Measurements from ENCODE around the gene TMEM191C.
"Not testable (repeated sequence)": the region's sequence is repeated elsewhere in the genome, so short reads cannot be mapped to it uniquely, and the experiment has no call there.

- TF ChIP-seq CTCF (IDR thresholded peaks at IDR 0.05); EZH2 (IDR thresholded peaks at IDR 0.05; ENCODE audit: borderline replicate concordance, insufficient read depth, low read depth, low read length, poor library complexity, severe bottlenecking): not testable (repeated sequence)
These were observed 25.1 kb downstream of the TMEM191C start for GRCh38 chr22:21492271-21492670.

Measured in B cell (primary cell).